ENCODE data around the gene WDR48.

Gene WDR48

DNA sequence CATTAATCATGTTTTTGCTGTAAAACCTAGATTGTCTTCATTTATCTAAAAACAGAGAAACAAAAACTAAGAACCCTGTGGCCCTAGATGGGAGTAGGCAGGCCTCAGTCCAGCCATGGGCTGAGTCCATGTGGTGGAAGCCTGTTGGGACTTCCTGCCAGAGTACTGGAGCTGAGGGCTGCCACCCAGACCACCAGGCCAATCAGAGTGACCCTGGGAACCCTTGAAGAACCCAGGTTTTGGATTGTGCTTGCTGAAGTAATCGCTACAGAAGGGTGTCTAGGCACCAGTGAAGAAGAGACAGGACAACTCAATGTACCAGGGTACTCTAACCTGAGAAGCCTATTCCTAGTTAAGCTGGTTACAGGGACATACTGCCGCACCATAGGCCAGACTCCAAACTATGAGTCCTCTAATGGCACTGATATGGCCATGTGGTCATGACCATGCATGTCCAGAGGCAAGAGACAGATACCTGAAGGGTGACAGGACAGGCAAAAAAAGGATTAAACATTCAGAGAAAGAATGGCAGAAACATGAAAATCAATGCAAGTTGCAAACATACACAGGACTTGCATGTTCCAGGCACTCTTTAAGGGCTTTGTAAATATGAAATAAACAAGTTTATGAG is 88.6 kb downstream of the WDR48 start:
- DNase-seq (ENCODE audit: low spot score) = no peak
- in situ Hi-C loops (cut with MboI; ENCODE audit: low sequenced_read_pairs, unreplicated experiment) = no loop called here
- TF ChIP-seq, protein P1, sequence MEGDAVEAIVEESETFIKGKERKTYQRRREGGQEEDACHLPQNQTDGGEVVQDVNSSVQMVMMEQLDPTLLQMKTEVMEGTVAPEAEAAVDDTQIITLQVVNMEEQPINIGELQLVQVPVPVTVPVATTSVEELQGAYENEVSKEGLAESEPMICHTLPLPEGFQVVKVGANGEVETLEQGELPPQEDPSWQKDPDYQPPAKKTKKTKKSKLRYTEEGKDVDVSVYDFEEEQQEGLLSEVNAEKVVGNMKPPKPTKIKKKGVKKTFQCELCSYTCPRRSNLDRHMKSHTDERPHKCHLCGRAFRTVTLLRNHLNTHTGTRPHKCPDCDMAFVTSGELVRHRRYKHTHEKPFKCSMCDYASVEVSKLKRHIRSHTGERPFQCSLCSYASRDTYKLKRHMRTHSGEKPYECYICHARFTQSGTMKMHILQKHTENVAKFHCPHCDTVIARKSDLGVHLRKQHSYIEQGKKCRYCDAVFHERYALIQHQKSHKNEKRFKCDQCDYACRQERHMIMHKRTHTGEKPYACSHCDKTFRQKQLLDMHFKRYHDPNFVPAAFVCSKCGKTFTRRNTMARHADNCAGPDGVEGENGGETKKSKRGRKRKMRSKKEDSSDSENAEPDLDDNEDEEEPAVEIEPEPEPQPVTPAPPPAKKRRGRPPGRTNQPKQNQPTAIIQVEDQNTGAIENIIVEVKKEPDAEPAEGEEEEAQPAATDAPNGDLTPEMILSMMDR (IDR thresholded peaks at IDR 0.05; ENCODE audit: borderline replicate concordance, control extremely low read depth, extremely low read depth, insufficient read depth, missing control alignments) = no peak

DNA sequence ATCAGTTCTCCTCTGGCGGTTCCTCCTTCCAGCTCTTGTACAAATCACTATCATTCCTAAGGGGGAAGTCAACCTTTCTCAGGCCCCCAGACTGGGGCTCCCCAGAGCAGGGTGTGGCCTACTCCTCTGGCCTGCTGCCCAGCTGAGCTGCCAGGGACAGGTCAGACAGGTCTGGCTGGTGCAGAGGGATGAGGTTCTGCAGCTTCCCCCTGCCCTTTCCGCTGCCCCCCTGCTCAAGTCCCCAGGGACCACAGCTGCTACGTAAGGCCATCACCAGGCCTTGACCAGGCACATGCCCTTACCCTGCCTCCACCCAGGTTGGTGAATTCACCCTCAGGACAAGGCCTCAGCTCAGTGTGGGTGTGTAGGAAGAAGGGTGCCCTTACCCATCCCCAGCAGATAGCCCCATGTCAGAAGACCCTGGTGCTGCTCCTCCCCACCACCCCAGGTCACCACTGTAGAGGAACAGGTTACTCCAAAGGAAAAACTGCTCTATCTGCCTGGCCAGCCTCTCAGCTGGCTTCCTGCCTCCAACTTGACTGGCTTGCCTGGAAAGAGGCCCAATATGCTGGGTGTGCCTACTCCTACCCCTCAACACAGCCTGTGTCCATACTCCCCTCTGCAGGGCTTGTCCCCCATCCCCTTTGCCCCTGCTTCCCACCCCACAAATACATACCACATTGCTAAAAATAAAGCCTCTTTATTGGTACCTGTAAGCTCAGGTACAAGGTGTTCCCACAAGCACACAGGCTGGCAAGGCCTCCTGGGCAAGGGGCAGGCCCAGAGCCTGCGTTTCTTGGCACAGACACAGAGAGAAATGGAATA is 89.6 kb downstream of the WDR48 start:
- peak; percentile 24 for DNase-seq (ENCODE audit: low spot score)
- TF ChIP-seq, protein P1 (IDR thresholded peaks at IDR 0.05; ENCODE audit: borderline replicate concordance, control extremely low read depth, extremely low read depth, insufficient read depth, missing control alignments) = no peak
- in situ Hi-C loops (cut with MboI; ENCODE audit: low sequenced_read_pairs, unreplicated experiment) = no loop called here

DNA sequence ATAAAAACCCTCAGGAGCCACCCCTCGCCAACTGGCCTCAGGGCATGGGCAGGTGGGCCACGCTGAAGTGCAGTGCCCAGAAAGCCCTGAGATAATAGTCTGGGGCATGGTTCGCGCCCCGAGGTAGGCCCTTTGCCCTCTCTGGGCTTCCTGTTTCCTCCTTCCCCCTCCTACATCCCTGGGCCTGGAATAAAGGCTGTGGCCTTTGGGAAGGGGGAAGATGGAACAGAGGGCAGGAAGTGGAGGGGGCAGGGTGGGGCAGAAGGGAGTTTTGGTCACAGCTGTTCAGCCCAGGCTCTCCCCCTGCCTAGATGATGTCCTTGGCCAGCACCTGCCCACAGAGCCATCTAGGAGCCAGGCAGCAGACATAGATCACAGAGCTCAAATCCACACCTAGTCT is 90.3 kb downstream of the WDR48 start:
- TF ChIP-seq, protein P1 (IDR thresholded peaks at IDR 0.05; ENCODE audit: borderline replicate concordance, control extremely low read depth, extremely low read depth, insufficient read depth, missing control alignments) = no peak
- in situ Hi-C loops (cut with MboI; ENCODE audit: low sequenced_read_pairs, unreplicated experiment) = no loop called here
- no peak for DNase-seq (ENCODE audit: low spot score)

DNA sequence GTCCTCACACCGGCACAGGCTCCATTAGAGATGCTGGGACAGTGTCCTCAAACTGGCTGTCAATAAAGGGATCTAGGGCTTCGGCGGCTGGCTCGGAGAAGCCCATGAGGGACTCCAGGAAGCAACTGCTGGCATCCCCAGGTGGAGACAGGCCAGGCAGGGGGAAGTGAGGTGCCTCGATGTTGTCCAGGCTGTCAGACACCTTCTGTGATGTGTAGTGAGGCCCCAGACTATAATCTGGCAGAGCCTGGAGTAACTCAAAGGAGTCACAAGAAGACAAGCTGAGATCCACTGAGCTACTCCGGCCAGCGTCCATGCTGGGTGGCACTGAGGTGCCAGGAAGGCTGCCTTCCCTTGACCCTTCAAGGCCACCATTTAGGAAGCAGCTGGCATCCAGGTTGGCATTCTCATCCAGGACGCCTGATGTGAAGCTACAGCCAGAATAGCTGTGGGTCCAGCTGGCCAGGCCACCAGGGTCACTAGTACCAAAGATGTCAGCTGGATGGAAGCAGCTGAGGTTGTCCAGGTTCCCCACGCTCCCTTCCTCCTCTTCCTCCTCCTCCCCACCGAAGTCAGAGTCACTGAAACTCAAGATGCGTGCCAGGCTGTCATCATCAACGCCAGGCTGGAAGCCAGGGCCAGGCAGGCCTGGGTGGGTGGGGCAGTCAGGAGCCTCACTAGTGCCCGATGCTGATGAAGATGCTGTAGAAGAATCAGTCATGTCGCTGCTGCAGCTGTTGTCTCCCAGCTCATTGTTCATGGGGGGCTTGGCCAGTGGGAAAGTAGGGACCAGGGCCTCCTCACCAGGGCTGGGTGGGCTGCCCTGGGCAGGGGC is 91.5 kb downstream of the WDR48 start:
- in situ Hi-C loops (cut with MboI; ENCODE audit: low sequenced_read_pairs, unreplicated experiment) = no loop called here
- no peak for DNase-seq (ENCODE audit: low spot score)
- TF ChIP-seq, protein P1 (IDR thresholded peaks at IDR 0.05; ENCODE audit: borderline replicate concordance, control extremely low read depth, extremely low read depth, insufficient read depth, missing control alignments) = no peak

DNA sequence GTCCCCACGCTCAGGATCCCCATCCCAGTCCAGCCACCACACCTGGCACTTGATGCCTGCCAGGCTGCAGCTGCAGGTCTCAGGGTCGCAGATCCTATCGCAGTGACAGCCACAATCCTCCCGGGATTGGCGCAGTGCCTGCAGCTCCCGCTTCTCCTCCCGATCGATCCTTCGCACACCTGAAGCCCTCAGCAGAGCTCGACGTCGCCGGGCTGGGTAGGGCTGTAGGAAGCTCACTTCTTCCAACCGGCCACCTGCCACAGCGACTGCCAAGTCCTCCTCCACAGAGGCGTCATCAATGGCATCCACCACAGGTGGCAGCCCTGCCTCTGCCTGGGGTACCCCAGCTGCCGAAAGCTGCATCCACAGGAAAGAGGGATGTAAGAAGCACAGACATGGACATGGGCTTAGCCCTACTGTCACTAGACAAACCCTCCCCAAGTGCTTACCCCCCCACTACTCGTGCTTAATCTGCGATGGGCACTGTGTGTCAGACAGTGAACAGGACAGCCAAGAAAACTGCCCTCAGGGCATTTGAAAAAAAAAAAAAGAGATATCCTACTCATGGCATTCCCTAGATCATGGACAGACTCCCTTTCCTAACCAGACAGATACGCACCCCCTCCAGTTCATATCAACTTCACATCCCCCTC is 92.4 kb downstream of the WDR48 start:
- in situ Hi-C loops (cut with MboI; ENCODE audit: low sequenced_read_pairs, unreplicated experiment) = no loop called here
- TF ChIP-seq, protein P1 (IDR thresholded peaks at IDR 0.05; ENCODE audit: borderline replicate concordance, control extremely low read depth, extremely low read depth, insufficient read depth, missing control alignments) = no peak
- no peak for DNase-seq (ENCODE audit: low spot score)
